NCI-H187 (cell line): Measurements from ENCODE around the gene CKMT2.
"Not testable (repeated sequence)": the region's sequence is repeated elsewhere in the genome, so short reads cannot be mapped to it uniquely, and the experiment has no call there.

ENCODE experiments used
- DNase-seq, 2 experiments: peaks; one replicate each; lab custom pipeline; 2025; lab: John Stamatoyannopoulos, UW

The CKMT2 gene

GRCh38 chr5:81251922-81252321 is 18.8 kb downstream of the CKMT2 start:
- no peak for DNase-seq

GRCh38 chr5:81252904-81253303 is 19.8 kb downstream of the CKMT2 start:
- DNase-seq: no peak

GRCh38 chr5:81253875-81254274 is 20.8 kb downstream of the CKMT2 start:
- no peak for DNase-seq

GRCh38 chr5:81254886-81255559 is 21.9 kb downstream of the CKMT2 start:
- DNase-seq: no peak

- DNase-seq: no peak
These were observed 23.6 kb downstream of the CKMT2 start for GRCh38 chr5:81256766-81257165.

GRCh38 chr5:81262796-81263195 is 29.7 kb downstream of the CKMT2 start:
- not testable (repeated sequence) for DNase-seq

GRCh38 chr5:81265101-81265500 is 32.0 kb downstream of the CKMT2 start:
- no peak for DNase-seq

- DNase-seq: no peak
These were observed 35.5 kb downstream of the CKMT2 start for GRCh38 chr5:81268521-81269196.

GRCh38 chr5:81269751-81270393 is 36.8 kb downstream of the CKMT2 start:
- DNase-seq: no peak

GRCh38 chr5:81270394-81271027 is 37.4 kb downstream of the CKMT2 start:
- DNase-seq: not testable (repeated sequence)

- no peak for DNase-seq
These were observed 50.9 kb downstream of the CKMT2 start for GRCh38 chr5:81283976-81284375.

GRCh38 chr5:81286059-81286617 is 53.0 kb downstream of the CKMT2 start:
- no peak for DNase-seq

GRCh38 chr5:81288021-81288433 is 54.9 kb downstream of the CKMT2 start:
- DNase-seq: no peak

GRCh38 chr5:81290146-81290545 is 57.0 kb downstream of the CKMT2 start:
- DNase-seq: no peak

GRCh38 chr5:81292130-81292529 is 59.0 kb downstream of the CKMT2 start:
- DNase-seq: no peak

GRCh38 chr5:81294021-81294420 is 60.9 kb downstream of the CKMT2 start:
- DNase-seq: not testable (repeated sequence)

- no peak for DNase-seq
These were observed 64.4 kb downstream of the CKMT2 start for GRCh38 chr5:81297531-81297930.

GRCh38 chr5:81300921-81301270 is 67.8 kb downstream of the CKMT2 start:
- DNase-seq: no peak

- peak; percentile 29 to 53 for DNase-seq
These were observed 68.3 kb downstream of the CKMT2 start, which contains the start of gene ZCCHC9 for GRCh38 chr5:81301271-81302015. TSS of gene ZCCHC9 (plus strand) at chr5:81301587. CDS start at chr5:81304758, 3,171 bp downstream.

GRCh38 chr5:81302596-81302995 is 69.5 kb downstream of the CKMT2 start:
- DNase-seq: no peak

- DNase-seq: no peak
These were observed 70.4 kb downstream of the CKMT2 start for GRCh38 chr5:81303563-81303962.

GRCh38 chr5:81305785-81306184 is 72.7 kb downstream of the CKMT2 start:
- no peak for DNase-seq
